IPS-18c (cell line): ENCODE data around the gene PTPRE.

Experiments
- H3K4me3 ChIP-seq: 2 replicates; pipeline ENCODE4 v1.7.0; 2013; ENCODE audit warnings: low read depth, mild to moderate bottlenecking, low read length, moderate library complexity; ENCODE audit not compliant: insufficient read depth
- H3K9me3 ChIP-seq: one replicate; pipeline ENCODE4 v1.6.1; 2013; ENCODE audit warnings: mild to moderate bottlenecking, low read length, moderate library complexity; ENCODE audit not compliant: control insufficient read depth, insufficient read depth

PTPRE gene

DNA sequence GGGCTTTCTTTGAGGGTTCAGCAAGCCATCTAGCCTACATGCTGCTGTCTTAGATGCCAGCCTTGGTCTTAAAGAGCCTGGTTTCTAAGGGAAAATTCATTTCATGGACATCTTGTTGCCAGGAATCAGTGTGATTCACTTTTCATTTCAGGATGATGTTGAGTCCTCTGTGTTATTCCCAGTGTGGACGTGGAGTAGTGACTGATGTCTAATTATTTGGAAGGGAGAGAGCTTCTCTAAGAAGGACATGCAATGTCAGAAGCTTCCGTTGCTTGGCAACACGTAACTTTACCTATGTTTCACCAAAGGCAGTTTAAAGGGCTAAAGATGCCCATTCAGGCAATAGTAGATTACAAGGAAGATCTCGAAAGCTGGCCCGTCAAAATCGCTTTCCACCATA is 89.0 kb downstream of the PTPRE start:
- Histone ChIP-seq H3K4me3 (no peak overlapping the region), H3K9me3 (no peaks in the 10 kb centered on the region)

DNA sequence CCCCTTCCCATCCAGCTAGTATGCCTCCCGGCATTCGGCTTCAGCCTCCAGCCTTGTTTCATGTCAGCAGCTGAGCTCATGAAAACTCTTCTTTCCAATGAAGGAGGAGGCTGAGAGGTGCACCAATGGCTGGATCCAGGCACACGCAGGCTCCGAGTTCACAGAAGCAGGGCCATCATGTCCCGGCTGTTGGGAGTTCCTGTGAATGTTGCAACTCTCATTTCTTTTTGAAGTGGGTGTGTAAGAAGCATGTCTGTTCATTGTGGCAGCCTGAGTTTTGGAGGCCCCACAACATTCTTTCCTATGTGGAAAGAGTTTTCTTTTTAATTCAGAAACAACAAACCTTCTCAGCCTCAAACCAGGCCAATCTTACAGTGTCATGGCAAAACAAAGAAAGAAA is 89.7 kb downstream of the PTPRE start:
- no peak overlapping the region for H3K4me3 ChIP-seq

DNA sequence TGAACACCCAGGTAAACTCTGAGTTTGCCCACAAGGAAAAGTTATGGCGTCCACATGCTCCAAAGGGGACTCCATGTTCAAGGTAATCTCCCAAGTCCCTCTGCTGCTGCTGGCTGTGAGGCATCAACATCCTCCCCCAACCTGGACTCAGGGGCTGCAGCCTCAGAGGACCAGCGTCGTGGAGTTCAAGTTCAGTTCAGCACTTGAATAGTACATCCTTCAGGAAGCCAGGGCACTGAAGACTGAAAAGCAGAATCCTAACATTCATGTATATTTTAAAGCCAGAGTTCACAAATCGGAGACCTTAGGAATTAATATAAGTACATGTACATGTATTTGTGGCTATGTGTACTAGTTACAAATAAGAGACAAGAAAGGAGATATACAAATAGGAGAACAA is 90.4 kb downstream of the PTPRE start:
- no peak overlapping the region for H3K4me3 ChIP-seq

More for the DNA sequence above, 89.7 kb downstream of the PTPRE start:
- H3K9me3 ChIP-seq, result no peaks in the 10 kb centered on the region

DNA sequence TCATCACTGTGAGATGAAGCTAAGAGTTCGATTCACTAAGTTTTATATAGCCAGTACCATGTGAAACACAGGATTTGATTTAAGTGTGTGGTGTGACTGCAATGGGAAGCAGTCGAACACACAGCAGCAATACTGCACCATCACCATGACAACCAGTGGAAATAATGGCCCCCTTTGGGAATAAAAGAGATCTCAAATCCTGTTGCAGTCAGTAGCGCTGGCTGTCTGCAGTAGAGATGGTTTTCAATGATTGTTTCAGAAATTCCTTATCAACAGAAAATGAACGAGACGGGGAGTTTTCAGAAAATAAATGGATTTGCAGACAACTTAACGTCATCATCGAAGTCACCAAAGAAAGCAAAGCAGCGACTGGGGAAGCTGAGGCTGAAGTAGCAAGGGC is 91.0 kb downstream of the PTPRE start:
- Histone ChIP-seq H3K4me3 (no peak overlapping the region), H3K9me3 (no peaks in the 10 kb centered on the region)

More for the DNA sequence above, 90.4 kb downstream of the PTPRE start:
- no peaks in the 10 kb centered on the region for H3K9me3 ChIP-seq

DNA sequence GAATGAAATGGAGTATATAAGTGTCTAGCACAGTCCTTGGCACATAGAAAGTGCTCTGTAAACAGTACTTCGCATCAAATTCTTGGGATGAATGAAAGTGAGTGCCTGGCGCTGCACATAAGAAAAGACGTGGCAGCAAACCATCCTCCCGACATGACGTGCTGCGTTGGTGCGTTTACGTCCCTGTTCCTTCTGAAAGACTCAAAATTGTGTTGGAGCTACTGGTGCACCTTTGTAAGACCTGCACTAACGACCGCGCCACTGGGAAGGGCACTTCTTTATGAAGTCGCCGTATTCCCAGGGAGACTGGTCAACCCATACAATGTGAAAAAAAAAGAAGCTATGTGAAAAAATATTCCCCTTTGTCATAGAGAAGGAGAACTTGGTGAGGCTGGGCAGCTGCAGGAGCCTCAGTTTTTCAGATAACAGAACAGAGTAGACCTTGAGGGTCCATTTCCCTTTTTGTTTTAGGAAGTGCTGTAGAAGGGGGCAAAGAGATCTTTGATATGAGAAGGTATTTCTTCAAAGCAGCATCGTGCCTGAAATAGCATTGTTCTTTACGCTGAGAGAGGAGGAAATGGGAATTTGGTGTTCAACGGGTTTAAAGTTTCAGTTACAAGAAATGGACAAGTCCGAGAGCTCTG is 91.7 kb downstream of the PTPRE start:
- Histone ChIP-seq H3K9me3 (no peaks in the 10 kb centered on the region), H3K4me3 (no peak overlapping the region)

DNA sequence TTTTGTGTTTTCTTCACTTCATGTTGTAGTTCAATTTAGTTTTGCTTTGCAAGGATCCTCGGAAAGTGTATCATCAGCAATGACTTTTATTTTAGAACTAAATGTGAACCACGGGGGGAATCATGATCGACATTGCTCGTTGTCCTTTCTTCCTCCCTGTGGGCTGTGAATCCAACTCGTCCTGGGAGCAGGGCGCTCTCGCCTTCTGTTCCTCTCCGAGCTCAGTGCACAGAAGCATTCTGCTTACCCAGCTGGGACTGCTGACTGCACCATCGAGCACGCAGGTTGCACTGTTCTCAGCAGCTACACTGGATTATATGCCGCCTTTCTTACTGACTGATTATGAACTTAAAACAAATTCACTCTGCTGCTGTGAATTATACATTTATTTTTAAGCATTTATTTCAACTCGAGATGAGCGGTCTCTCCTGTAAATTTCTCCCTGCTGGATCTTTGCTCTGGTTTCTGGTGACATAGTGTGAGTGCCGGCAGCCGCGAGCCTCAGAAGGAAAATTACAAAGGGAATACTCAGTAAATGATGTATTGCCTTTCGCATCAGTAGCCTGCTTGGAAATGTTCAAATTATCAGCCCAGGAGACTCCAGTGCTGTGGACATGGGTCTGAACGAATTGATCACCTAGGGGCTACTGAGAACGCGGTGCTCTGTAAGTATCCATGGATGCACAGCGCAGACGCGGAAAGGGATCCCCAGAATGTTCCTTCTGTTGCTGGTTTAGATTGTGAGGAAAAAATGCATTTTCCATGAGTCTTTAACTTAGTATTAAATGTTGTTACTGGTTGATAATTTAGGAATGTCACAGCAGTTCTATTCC is 92.6 kb downstream of the PTPRE start:
- H3K4me3 ChIP-seq, result no peak overlapping the region
- H3K9me3 ChIP-seq, result no peaks in the 10 kb centered on the region

DNA sequence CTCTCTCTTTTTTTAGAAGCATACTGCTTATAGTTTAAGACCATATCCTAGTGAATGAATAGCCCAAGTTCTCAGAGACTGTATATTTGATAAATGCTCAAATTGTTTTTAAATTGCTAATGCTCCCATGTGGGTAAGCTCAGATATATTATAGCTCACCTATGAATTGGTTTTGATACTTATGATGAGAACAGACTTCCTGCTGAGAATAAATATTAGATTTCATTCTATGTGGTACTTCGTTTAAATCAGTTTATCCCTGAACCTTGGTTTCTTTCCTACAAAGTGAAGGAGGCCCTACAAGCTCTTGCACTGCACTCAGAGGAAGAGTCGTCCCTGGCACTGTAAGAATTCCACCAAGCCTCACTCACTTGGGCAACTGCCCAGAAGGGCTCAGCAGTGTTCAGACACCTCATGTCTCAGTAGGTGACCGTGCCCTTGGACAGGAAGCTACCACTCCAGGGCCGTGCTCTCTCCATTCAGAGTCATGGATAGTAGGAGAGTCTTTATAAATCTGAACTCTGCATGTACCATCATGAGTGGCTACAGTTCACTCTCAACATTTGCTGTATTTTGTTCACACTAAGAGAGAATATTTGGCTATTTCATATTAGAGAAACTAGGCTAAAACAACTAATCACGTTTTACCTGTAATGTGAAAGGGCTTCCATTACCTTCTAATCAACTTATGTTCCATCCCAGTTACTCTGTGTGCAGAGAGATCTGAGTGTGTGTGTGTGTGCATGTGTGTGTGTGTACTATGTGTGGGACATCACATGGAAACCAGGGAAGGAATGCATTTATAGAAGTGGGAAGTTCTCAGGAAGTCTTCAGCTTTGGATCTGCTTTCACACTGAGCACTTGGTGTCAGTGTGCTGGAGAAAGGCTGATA is 93.8 kb downstream of the PTPRE start:
- H3K9me3 ChIP-seq, result no peaks in the 10 kb centered on the region

DNA sequence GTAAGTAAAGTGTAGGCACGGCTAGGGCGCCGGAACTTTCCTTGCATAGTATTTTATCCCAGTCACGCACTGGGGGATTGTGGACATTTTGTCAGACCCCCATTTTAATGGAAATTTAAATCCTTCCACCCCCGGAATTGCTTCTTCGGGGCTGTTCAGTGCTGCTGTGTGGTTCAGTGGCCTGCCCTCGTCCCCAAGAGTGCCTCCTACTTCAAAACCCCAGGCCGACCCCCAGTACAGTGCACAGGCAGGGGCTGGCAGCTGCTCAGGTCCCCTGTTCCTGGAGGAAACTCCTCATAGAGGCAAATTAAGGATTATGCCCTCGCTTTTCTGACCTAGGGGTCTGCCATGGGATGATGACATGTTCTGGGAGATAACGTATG is 94.5 kb downstream of the PTPRE start:
- H3K9me3 ChIP-seq, result no peaks in the 10 kb centered on the region

More for the DNA sequence above, 93.8 kb downstream of the PTPRE start:
- H3K4me3 ChIP-seq, result no peak overlapping the region

DNA sequence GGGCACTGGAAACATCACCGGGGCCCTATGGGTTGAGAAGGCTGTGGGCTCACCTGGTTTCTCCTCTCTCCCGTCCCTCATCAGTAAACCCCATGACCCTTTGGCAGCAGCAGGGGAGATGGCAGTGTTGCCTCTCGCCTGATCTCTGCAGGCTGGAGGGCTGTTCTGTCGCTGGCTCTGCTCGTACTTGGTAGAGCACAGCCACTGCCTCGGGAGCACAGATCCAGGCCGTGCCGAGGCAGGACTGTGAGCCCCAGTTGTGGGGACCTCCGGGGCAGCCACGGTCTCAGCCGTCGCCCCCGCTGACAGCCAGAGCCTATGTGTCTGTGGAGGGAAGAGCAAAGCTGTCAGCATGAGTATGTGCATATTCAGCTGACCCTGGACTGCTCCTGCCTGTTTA is 94.9 kb downstream of the PTPRE start:
- Histone ChIP-seq H3K4me3 (no peak overlapping the region), H3K9me3 (no peaks in the 10 kb centered on the region)

More for the DNA sequence above, 94.5 kb downstream of the PTPRE start:
- no peak overlapping the region for H3K4me3 ChIP-seq

DNA sequence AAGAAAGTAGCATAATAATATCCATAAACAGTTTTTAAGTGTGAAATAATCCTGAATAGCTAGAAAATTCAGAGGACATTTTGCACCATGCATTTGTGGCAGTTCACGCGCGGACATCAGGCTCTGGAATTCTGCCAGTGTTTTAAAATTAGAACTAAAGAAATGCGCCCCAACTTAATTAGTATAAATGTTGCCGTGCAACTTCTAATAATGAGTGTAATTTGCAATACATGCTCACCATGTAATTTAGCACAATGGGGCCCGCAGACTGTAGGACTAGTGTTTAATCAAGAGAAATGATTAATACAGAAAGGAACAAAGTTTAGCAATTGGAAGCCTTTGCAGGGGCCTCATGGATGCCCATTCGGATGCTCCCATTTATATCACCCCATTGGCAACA is 96.6 kb downstream of the PTPRE start:
- Histone ChIP-seq H3K9me3 (no peaks in the 10 kb centered on the region), H3K4me3 (no peak overlapping the region)

DNA sequence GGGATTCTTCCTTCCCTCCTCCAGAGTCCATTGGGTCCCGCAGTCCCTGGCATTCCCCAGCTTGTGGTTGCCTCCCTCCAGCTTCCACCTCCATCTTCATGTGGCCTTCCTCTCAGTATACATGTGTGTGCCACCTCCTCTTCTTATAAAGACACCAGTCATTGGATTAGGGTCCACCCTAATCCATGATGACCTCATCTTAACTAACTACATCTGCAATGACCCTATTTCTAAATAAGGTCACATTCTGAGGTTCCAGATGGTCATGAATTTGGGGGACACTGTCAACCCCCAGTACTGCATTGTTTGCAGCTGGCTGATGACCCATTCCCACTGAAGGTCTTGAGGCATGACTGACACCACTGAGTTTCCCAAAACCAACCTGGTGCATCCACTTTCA is 99.0 kb downstream of the PTPRE start:
- Histone ChIP-seq H3K4me3 (no peak overlapping the region), H3K9me3 (no peaks in the 10 kb centered on the region)

DNA sequence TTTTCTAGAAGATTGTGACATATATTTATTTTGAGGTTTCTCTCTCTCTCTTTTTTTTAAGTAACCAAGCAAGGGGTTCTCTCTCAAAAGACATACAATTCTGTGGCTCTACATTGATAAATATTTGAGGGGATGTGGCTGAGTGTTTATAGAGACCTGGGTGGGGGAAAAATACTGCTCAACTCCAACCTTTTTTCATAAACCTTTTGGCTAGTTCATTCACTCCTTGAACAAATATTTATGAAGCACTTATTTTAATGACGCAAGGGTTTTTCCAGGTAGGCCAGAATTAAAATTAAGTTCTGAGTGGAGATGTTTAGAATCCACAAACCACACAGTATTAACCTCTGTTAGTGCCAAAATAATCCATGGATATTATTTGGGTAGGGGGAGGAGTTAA is 100.2 kb downstream of the PTPRE start:
- Histone ChIP-seq H3K9me3 (no peaks in the 10 kb centered on the region), H3K4me3 (no peak overlapping the region)

DNA sequence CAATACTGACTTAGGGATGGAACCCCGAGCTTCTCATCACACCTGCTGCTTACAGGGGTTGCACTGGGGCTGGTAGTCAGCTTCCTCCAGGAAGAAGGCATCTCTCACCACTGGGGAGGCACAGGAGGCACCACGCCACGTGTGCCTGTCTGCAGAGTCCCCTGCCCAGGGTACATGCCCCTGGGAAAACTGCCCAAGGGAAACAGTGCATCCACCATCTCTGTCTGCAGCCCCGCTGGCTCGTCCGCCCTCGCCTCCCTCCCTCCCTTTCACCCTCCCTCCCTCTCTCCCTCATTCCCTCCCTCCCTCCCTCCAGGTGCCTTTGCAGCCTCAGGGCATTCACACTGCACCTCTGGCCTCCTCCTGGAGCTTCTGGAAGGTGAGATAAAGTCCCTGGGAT is 101.1 kb downstream of the PTPRE start:
- Histone ChIP-seq H3K4me3 (no peak overlapping the region), H3K9me3 (no peaks in the 10 kb centered on the region)

DNA sequence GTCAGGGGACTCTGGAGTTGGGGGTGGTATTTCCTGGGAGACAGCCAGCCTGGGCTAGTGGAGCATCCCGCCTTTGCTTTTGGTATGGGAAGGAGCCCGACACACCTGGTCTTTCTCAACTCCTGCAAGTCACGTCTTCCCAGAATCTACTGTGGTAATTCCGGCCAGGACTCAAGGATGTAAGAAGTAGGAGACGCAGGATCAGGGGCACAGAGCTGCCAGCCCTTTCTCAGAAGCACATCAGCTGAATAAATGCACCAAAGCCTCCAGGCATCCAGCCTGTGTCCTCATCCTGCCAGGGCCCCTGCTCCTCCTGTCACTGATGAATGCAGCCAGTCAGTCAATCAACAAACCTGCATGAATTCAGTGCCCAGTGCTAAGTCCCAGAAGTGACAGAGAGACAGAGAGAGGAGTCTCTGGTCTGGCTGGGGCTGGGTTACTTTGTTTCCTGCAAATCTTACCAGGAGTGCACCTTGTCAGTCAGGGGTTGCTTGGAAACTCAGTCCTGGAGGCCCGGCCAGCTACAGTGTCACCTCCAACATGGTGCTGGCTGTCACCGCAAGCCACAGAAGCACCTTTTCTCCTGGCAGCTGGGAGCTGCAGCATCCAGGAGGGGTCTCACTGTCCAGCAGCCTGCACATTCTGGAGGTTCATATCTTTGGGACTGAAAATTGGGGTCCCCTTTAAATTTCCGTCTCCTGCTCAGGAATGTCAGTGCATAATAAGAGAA is 101.8 kb downstream of the PTPRE start:
- Histone ChIP-seq H3K4me3 (no peak overlapping the region), H3K9me3 (no peaks in the 10 kb centered on the region)

DNA sequence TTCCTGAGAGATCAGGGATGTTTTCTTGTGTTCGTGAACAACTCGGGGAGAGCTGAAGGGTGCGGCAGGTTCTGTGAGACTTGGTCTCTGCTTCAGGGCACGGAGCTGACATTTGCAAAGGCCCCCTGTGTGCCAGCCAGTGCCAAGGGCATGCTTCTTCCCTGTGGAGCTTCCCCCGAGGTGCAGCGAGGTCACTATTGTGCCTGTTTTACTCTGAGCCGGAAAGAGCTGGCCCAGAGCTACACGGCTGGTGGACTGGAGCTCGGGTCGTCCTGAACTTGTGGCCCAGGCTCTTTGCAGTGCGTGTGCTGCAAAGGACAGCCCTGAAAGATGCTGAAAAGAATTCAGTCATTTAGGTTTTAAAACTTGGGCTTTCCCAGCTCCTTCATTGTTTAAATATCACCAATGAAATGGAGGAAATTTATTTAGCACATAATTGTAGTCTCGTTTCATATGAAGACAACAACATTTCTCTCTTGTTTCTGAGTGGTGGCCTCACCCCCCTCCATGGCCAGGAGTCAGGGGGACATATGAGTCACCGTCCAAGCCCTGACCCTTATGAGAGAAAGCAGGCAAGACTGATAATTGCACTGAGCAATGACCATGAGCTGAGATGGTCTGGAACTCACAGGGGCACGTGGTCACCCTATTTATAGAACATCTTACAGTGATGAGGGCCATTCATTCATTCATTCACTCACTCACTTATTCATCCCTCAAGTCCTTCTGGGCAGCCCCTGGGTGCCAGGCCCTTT is 102.6 kb downstream of the PTPRE start:
- H3K9me3 ChIP-seq, result no peaks in the 10 kb centered on the region
- H3K4me3 ChIP-seq, result no peak overlapping the region

DNA sequence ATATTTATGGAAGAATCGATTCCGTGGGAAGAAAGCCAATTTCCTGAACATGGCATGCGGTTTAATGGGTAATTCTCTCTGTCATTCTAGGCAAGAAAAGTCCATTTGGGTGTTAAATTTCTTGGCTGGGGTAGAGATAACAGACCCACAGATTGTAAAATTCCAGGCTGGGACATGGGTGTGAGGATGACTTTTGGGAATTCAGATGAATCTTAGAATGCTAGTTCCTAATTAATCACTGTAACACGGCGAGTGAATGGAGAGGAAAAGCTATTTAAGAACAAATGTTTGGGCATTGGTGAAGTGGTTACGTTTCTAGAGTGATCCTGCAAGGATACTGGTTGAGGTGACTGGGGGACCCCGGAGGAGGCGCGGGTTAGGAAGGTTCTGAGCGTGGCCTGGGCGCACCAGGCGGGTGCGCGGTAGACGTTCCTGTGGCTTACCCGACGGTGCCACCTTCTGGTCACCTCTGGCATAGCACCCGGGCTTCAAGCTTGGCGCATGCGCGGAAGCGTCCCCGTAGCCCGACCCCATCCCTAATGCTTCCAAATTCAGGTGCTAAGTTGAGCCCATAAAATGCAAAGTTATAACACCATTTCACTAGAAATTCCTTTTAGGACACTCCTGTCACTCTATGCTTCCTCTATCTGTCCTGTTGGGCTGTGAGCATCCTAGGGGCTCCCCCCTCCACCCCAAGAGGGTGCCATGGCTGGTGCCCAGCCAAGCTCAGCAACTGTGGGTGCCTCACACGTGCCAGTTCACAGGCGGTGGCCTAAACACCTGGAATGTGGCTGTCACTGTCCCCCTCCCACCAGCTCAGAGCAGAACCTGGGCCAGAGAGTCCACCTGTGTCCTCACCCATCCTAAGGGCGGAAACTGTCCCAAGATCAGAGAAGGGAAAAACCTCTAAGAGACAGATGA is 104.4 kb downstream of the PTPRE start:
- Histone ChIP-seq H3K9me3 (no peaks in the 10 kb centered on the region), H3K4me3 (no peak overlapping the region)
